ENCODE measurements around the gene TSSK2.
A peak's percentile ranks its signal among the peaks of the same experiment; 100 is the strongest.

Gene TSSK2

DNA sequence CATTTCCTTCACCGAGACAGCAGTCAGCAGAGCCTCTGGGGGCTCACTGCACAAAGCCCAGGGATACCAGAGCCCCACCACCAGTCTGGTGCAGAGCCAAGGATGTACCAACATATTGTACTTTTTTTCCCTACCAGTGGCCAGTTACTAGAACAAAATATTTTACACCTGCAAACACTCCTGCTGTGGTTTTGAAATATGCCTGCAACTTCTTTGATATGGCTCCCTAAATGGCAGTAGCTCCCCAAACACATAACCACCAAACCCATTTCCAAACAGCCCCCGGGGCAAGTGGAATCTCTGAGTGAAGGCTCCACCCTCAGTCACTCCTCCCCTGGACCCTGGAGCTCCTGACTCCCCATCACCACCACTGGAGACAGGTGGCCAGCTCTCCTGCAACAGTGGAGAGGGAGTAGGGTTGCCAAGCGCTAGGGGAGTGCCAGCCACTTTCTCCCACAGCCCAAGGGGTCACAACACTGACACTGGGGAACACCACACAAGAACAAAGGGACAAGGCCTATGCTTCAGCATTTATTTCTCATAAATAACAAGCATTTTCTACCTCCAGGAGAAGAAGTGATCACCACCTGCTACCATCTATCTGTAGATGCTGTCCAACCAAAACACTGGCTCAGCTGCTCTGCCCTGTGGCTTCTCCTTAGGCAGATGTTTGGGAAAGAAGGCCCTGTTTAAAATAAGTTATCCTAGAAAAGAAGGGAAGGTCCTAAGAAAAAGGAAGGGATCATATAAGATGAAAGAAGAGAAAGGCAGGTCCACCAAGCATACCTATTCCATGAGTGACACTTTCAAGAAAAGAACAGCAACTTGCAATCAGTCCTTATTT is 24.0 kb upstream of the TSSK2 start:
- no peak for DNase-seq (ENCODE audit: low spot score)

DNA sequence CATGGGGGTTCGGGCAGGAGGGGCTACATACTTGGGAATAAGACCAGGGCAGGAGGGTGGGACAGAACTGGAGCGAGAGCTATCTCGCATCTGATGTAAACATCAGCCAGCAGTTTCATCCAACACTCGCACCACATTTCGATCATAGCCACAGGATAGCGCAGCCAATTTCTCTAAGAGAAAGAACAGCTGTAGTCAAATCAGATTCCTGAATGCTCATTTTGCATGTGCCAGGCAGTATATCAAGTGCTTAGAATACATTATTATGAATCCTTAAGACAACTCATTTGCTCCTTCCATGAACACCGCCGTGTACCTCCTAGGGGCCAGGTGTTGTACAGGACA is 23.4 kb upstream of the TSSK2 start:
- DNase-seq (ENCODE audit: low spot score) = no peak

DNA sequence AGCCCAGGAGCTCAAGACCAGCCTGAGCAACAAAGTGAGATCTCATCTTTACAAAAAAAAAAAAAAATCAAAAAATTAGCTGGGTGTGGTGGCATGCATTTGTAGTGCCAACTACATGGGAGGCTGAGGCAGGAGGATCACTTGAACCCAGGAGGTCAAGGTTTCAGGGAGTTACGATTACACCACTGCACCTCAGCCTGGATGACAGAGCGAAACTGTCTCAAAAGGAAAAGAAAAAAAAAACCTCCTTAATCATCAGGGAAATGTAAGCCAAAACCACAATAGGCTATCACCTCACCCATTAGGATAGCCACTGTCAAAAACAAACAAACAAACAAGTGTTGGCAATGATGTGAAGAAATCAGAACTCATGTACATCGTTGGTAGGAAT is 22.3 kb upstream of the TSSK2 start:
- DNase-seq (ENCODE audit: low spot score) = no peak

DNA sequence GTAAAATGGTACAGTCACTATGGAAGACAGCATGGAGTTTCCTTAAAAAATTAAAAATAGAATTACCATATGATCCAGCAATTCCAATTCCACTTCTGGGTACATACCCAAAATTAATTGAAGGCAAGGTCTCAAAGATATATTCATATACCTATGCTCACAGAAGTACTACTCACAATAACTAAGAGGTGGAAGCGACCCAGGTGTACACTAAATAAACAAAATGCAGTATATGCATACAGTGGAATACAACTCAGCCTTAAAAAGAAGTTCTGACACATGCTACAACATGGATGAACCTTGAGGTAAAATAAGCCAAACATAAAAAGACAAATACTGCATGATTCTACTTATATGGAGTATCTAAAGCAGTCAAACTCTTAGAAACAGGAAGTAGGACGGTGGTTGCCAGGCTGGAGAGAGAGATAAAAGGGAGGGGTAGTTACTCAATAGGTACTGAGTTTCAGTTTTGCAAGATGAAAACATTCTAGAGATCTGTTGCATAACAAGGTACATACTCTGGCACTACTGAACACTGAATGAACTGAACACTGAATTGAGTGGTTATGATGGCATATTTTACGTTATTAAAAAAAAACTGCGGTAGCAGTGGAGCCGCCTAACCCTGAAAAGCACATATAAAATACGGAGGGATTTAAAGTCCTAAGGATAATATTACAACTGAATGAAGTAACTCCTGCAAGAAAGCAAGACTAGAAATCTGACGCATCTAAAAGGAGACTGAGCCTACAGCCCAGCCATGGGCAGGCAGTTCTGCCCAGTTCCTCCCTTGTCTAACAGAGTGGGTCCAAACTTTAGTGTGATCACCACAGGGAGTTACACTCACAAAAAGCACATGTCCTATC is 21.7 kb upstream of the TSSK2 start:
- no peak for DNase-seq (ENCODE audit: low spot score)

DNA sequence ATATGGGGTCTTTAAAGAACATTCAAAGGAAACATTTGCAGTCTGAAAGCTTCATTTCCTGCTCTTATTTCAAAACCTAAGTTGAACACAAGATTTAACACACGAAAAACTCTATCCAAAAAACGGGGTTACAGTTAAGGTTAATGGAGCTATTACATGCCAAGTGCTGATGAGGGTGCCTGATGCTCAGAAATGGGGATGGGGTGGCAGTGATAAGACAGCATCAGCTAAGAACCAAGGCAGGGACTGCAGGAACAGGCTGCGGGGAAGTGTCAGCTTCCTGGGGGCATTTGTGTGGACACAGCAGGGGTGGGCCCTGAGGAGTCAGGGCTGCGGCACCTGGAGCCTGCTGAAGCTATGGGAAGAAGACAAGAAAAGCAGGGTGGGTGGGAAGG is 21.0 kb upstream of the TSSK2 start:
- DNase-seq (ENCODE audit: low spot score) = no peak

DNA sequence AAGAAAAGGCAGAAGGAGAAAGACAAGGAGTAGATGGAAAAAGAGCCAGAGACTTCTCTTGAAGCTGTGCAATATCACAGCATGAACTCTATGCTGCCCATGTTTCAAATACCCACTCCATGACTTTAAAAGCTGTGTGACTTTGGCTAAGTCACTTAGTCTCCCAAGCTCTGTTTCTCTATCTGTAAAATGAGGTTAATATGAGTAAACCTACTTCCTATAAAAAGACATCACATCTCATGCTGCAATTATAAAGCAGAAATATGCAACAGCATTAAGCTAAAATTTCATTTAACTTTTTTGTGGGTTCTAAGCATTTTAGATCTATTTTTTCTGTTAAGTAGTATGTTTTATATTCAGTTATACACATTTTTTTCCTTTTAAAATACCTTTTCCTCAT is 20.5 kb upstream of the TSSK2 start:
- no peak for DNase-seq (ENCODE audit: low spot score)

DNA sequence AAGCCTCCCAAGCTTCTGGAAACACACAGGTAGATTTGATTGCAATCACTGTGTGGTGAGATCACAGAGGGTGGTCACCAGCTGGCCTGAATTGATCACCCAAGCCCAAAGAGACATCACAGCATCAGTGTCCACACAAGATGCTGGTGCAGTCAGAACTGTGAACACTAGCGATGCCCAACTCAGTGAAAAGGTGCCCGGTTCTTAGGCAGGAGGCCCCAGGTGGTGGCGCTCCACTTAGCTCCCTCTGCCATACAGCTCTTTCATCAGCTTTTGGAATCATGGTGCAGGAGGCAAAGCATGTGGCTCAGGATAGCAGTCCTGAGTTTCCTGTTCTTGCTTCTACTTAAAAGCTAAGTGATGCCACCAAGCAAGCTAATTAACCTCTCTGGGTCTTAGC is 20.0 kb upstream of the TSSK2 start:
- DNase-seq (ENCODE audit: low spot score) = no peak

DNA sequence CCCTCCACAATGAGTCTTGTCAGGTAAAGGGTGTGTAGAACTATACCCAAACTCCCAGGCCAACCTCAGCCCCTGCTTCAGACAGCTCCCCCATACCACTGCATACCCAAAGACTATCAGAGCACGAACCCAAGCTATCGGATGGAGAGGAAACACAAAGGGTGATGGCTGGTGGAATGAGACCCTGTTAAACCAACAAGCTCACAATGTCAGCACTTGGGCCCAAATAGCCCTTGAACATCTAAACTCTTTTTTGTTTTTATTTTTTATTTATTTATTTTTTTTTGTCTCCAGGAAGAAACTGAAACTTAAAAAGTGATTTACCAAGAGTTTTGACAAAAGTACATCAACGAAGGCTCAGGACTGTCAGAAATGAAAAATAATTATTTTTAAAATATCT is 19.5 kb upstream of the TSSK2 start:
- no peak for DNase-seq (ENCODE audit: low spot score)

DNA sequence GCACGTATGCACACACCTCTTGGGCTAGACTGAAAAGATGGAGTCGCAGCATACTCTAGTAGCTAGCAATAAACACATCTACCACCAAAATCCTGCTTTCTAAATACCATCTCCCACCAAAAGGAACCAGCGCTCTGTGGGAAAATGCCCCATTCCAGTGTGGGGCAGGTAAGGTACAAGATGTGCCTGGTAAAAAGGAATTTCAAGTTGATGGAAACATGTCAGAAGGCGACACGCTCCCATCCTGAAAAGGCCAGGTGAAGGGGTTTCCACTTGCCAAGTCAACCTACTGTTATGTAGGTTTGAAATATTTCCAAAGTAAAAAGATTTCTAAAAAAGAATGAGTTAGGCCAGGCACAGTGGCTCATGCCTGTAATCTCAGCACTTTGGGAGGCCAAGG is 17.7 kb upstream of the TSSK2 start:
- no peak for DNase-seq (ENCODE audit: low spot score)

DNA sequence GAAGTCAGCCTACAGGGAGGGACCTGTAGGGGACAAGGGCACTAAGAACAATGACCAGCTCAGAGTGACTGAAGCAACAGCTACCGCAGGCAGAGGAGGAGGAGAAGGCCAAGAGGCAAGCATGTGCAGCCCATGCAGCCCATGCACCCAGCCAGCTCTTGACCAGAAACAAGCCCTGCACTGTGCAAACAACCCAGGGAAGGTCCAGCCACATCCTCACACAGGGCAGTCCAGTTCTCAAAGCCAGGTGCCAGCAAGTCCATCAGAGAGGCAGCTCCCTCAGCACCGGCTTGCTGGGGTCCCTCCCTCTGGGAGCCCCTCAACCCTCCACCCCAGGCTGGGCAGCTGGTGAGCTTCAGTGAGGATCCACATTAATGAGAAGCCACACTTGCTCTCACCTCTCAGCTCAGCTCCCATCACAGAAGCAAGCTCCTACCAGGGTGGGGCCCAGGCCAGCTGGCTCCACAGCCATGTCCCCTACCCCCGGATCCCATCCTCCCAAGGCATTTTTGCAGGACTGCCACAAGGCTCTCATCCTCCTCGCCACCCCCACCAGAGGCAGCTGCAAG is 16.0 kb upstream of the TSSK2 start:
- no peak for DNase-seq (ENCODE audit: low spot score)

DNA sequence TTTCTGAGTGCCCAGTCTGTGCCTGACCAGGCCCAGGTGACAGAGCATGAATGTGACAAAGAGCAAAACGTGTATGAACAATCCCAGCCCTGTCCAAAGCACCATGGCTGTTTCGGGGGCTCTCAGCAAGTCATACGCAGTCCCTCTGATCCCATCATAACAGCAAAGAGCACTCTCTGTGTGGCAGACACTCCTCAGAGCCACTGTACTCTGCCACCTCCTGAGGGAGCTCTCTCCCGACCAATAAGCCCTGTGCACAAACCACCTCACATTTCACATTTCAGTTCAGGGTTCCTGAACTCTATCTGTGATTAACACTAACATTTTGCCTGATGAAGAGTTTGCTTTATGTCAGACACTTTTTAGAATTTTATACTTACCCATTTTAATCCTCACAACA is 15.5 kb upstream of the TSSK2 start:
- no peak for DNase-seq (ENCODE audit: low spot score)

DNA sequence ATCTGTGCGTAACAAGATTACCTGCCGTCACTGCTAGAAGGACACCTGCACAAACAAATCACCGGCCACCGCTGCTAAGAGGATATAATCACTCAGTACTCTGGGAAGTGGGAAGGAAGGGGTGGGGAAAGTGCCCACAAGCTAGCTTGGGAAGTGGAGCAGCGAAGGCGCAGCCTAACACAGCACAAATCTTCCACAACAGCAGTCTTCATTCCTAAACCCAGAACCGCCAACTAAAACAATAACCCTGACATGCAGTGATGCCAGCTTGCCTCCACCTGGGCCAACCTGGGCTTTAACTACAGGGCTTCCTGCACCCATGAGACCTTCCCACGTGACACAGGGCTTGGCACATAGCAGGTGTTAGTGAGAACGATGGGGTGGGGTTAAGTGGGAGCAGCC is 14.0 kb upstream of the TSSK2 start:
- DNase-seq (ENCODE audit: low spot score) = no peak

DNA sequence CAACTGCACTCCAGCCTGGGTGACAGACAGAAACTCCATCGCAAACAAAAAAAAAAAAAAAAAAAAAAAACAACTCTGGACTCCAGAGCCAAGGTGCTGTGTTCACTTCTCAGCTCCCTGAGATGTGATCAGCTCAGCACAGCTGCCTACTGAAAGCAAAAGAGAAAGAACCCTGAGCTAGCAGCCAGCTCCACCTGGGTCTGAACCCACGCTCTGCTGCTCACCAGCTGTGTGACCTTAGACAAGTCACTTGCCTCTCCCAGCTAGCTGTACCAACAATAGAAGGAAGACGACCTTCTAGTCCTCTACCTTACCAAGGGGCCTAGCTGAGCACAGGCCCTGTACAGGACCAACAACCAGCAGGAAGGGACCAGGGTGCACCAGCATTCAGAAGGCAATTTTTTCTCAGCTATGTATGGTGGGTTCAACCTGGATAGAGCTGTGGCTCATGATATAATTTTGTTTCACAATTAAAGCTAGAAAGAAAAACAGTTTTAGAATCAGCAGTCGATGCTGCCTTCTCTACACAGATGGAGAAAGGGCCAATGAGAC is 12.7 kb upstream of the TSSK2 start:
- no peak for DNase-seq (ENCODE audit: low spot score)

DNA sequence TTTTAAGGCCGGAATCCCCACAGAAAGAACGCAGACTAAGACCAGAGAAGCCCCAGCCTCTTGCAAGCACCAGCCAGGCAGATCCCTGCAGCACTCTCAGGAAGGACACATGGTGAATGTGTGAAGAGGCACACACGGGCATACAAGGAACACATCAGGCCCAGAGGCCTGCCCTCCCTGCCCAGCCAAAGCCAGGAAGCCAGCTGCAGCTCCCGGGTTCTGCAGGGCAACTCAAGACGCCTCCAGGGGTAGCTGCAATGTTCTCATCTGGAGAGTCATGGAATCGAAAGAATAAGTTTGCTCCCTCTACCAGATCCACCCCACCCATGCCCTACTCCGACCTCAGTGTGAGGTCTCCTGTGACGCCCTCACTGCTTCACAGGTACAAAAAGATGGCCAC is 11.2 kb upstream of the TSSK2 start:
- no peak for DNase-seq (ENCODE audit: low spot score)

DNA sequence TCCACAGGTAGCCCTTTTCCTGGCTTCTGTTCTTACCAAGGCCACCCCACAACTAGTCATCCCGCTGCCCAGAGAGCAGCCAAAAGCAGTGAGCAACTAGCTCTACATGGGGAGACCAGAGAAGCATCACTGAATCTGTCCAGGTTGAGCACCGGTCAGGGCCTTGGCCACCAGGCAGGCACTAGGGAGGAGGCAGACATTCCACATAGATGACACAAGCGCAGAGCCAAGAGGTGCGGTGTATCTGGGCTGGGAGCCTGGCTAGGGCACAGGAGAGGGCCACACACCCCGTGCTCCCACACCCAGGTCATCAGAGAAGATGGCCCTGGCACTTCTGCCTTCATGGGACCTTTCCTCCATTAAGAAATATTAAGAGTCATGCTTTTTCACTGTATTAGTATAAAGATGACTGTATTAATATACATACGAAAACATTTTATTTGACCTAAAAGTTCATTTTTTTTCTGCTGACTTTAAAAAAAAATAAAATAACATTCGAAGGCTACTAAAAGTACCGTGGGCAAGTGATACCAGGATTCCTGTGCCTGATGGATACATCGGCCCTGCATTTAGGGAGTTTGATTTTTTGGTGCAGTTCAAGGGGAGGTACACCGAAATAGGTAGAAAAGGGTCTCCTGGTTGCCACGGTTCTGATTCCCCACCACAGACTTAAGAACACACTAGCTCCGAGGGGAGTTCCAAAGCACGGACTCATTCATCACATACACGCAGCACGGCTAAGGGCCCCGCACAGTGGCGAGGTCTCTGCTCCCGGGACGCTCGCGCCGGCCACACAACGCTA is 10.1 kb upstream of the TSSK2 start:
- DNase-seq (ENCODE audit: low spot score) = peak; percentile 57

DNA sequence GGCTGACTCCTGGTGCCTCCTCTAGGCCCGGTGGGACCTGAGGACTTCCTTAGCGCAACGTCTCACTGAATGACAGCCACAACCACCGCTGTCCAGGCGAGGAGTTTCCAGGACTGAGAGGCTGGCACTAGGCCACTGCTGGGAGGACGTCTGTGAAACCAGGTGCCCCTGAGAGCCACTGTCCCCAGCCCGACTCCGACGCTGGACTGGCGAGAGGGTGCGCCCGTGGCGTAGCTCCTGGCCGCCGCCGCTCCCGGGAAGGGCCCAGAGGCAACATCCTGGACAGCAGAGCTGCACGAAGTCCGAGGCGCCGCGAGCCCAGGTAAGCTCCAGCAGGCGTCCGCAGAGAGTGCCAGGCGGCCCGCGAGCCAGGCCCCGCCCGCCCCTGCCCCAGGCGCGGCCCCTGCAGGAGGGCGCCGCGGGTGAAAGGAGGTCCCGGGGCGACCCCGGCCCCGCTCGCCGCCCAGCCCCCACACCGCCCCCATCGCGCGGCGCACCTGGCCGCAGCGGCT is 9.4 kb upstream of the TSSK2 start:
- DNase-seq (ENCODE audit: low spot score) = peak; percentile 71

DNA sequence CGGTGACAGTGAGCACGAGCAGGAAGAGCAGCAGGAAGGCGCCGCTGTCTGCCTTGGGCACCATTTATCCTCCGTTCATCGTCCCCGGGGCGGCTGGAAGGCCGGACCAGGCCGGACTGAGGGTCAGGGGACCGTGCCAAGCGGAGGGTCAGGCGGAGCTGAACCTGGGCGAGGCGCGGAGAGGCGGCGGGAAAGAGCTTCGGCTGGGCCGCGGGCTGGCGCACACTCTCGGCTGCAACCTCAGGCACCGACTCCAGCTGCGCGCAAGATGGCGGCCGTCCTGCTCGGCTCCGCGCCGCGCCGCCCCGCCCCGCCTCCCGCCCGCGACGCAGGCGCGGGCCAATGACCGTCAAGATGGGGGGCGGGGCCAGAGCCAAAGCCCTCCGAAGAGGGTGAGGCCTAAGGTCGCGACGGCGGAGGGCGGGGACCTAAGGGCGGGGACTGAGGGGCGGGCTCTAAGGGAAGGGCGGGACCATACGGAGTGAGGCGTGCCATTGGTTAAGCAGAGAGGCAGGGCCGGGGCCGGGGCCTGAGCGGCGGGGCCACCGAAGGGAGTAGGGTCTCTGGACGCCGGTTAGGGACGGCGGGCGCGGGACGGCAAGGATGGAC is 8.9 kb upstream of the TSSK2 start, which contains the start of gene DGCR2:
TSS of gene DGCR2 (minus strand) at position 270 of the 609 bp plus-strand sequence. CDS start at position 64, 206 bp downstream.
- peak; percentile 99 for DNase-seq (ENCODE audit: low spot score)

DNA sequence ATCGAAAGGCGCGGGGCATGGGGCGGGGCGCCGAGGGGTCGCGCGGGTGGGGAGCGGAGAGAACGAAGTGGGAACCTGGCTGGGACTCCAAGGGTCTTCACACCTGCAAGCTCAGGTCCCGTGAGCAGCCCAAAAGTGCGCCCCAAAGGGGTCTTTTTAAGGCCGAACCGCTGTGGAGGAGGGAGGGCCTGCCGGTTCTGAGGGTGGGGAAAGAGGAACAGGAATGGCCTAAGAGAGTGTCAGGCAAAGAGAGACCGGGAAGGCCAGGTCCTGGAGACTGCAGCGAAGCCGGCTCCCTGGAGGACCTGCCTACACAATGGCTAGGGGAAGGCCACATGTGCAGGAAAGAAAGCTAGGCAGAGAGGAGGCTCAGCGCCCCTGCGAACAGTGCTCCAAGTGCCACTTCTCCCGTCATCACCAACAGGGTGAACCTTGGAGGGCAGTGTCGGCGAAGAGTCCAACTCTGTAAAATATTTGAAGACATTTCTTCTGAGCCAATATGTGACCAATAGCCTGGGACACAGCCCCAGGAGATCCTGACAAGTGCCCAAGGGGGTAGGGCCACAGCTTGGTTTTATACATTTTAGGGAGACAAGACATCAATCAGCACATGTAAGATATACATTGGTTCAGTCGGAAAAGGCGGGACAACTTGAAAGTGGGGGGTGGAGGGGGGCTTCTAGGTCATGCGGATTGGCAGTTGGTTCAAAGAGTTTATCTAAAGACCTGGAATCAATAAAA is 8.2 kb upstream of the TSSK2 start:
- DNase-seq (ENCODE audit: low spot score) = peak; percentile 65

DNA sequence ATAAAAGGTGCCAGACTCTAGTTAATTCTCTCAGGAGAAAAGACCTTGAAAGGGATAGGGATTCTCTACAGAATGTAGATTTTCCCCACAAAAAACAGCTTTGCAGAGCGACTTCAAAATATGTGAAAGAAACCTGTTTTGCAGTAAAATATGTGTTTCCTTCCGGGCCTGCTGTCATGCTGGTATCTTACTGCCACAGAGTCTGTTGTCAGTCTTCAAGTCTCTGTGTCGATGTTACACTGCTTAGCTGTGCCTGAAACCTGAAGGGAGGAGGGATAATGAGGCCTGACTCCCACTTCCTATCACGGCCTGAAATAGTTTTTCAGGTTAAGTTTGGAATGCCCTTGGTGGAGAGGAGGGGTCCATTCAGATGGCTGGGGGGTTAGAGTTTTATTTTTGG is 7.2 kb upstream of the TSSK2 start:
- DNase-seq (ENCODE audit: low spot score) = no peak

DNA sequence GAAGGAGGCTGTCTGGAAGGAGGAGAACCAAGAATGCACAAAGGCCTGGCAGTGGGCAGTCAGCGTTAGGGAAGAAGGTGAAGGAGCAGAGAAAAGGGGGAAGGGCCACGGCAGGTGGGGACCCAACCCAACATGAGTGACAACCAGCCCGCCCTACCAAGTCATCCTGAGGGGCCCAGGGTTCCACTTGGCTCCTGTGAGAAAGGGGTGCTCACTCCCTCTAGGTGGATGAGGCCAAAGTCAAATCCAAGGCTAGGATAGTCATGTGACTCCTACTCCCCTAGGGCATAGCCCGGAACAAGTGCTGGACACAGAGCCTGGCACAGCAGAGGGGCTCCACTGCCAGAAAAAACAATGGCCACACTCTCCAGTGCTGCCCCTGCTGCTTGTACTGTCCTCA is 6.7 kb upstream of the TSSK2 start:
- no peak for DNase-seq (ENCODE audit: low spot score)

DNA sequence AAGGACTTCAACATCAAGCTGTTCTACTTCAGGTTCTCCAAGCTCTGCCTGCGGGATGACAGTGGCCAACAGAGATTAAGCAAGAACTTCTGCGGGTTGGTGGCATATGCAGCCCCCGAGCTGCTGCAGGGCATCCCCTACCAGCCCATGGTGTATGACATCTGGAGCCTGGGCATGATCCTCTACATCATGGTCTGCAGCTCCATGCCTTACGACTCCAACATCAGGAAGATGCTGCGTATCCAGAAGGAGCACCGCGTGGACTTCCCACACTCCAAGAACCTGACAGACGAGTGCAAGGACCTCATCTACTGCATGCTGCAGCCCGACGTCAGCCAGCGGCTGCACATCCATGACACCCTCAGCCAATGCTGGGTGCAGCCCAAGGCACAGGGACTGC is 6.1 kb upstream of the TSSK2 start:
- DNase-seq (ENCODE audit: low spot score) = no peak

Data from iPS-NIHi11 (cell line).